ENCODE results near the gene VEGFB. TPM values are rescaled to one million over a fixed set of nuclear protein-coding genes. Genes with fewer than 3 reads are reported as not detected.

The VEGFB gene
- total and polyA plus RNA-seq, 2 of the 8 experiments (the other 6 are each of a cell fraction or from before 2014, with no cell fraction given): 9.3 to 49.6 TPM

GRCh38 chr11:64192434-64192833, 42.0 kb upstream of the VEGFB start:
- Histone ChIP-seq H3K79me1 (ENCODE audit: low read depth, low read length) (peaks cover 11% of the 10 kb centered on the region), H2BK120ac (replicated peaks; ENCODE audit: low read depth, low read length) (no peak overlapping the region), H3K23ac (ENCODE audit: insufficient read length) (no peak overlapping the region), H4K20me1 (replicated peaks in 1 of 2; ENCODE audit: control insufficient read depth in 1 of 2, insufficient read depth in 2 of 2, low read length in 2 of 2) (peaks cover 18 to 28% of the 10 kb centered on the region in 2 experiments), H3K4me2 (ENCODE audit: insufficient read depth in 1 of 2, low read depth in 2 of 2, low read length in 2 of 2) (no peak overlapping the region), H4K91ac (replicated peaks; ENCODE audit: insufficient read length, low read length) (no peak overlapping the region), H3K4ac (replicated peaks; ENCODE audit: insufficient read length, low read depth, low read length) (no peak overlapping the region), H2AK5ac (ENCODE audit: low read depth, low read length) (no peak overlapping the region), H2AFZ (ENCODE audit: low read length) (no peak overlapping the region), H3K18ac (ENCODE audit: extremely low read depth, low read length) (no peak overlapping the region), H3K79me2 (ENCODE audit: control insufficient read depth in 1 of 2, insufficient read depth in 2 of 2, low read length in 2 of 2) (peaks cover 12 to 15% of the 10 kb centered on the region in 2 experiments), H4K8ac (ENCODE audit: extremely low read depth, insufficient read depth, low read length) (no peak overlapping the region), H2BK15ac (ENCODE audit: low read length) (no peak overlapping the region), H3K4me1 (replicated peaks in 1 of 4; ENCODE audit: control insufficient read depth in 3 of 4, insufficient read depth in 4 of 4, low read length in 3 of 4) (peaks cover 0 to 2% (median 0%) of the 10 kb centered on the region in 4 experiments; a peak in 1 of 7 replicates), H4K5ac (ENCODE audit: insufficient read length, low read depth, low read length) (no peak overlapping the region), H3K27me3 (replicated peaks in 1 of 4; ENCODE audit: control insufficient read depth in 3 of 4, extremely low read depth in 1 of 4, insufficient read depth in 3 of 4, low read length in 3 of 4) (no peaks in the 10 kb centered on the region), H2BK12ac (ENCODE audit: low read depth, low read length) (no peak overlapping the region), H3K36me3 (ENCODE audit: control insufficient read depth in 2 of 4, insufficient read depth in 4 of 4, low read length in 3 of 4) (peaks cover 32 to 61% (median 50%) of the 10 kb centered on the region in 4 experiments), H3K56ac (replicated peaks; ENCODE audit: insufficient read length, low read depth, low read length) (no peak overlapping the region), H2BK20ac (ENCODE audit: low read length) (no peak overlapping the region), H3K23me2 (ENCODE audit: low read depth, low read length) (no peaks in the 10 kb centered on the region), H3K14ac (ENCODE audit: insufficient read length) (no peak overlapping the region), H3K27ac (ENCODE audit: low read depth, low read length) (no peak overlapping the region), H3K4me3 (ENCODE audit: extremely low read depth in 1 of 4, insufficient read depth in 2 of 4, low read depth in 3 of 4, low read length in 4 of 4) (no peak overlapping the region), H2BK5ac (ENCODE audit: low read depth, low read length) (no peak overlapping the region), H3K9ac (replicated peaks in 1 of 4; ENCODE audit: extremely low read depth in 1 of 4, low read depth in 3 of 4, low read length in 3 of 4) (no peak overlapping the region), H3K9me3 (ENCODE audit: insufficient read depth in 2 of 2, low read depth in 1 of 2, low read length in 1 of 2) (no peaks in the 10 kb centered on the region)
- FAIRE-seq (no peak), DNase-seq (ENCODE audit: low read depth in 1 of 2, low spot score in 2 of 2) (no peak)
- ChIA-PET POLR2A (ENCODE audit: partially characterized antibody) (interaction anchor here (0.6 to 12.4 kb wide), 5 partner anchors 14 to 112 kb away, joined by 3 to 186 read pairs (median 4); partner anchors contain the start of genes ESRRA and FERMT3), CTCF (ENCODE audit: partially characterized antibody) (interaction anchor here (1.4 to 4.0 kb wide), 3 partner anchors 13 to 51 kb away, joined by 3 to 30 read pairs (median 5); partner anchors contain the start of gene FERMT3)
- 94% methylated on average over 5 of the region's 5 CpGs; no CpG with 5 or more reads in 1 of the 2 experiments for WGBS, 2 experiments (ENCODE audit: extremely low coverage in 1 of 2, insufficient coverage in 1 of 2, insufficient read length in 1 of 2, insufficient replicate concordance in 2 of 2, low coverage in 1 of 2, low lambda C conversion rate in 2 of 2, missing lambda C conversion rate in 1 of 2)
- TF ChIP-seq MAFK (IDR thresholded peaks at IDR 0.05; ENCODE audit: low read depth, low read length): no peak
- TF ChIP-seq CHD1 (IDR thresholded peaks at IDR 0.05; ENCODE audit: low read depth, low read length): no peak
- no peak for TF ChIP-seq RXRA (IDR thresholded peaks at IDR 0.05; ENCODE audit: insufficient read depth, low read depth, low read length)
- TF ChIP-seq SUZ12 (IDR thresholded peaks at IDR 0.05; ENCODE audit: low read length): no peak
- no peak for TF ChIP-seq KDM5A (IDR thresholded peaks at IDR 0.05; ENCODE audit: low read length)
- no peak for TF ChIP-seq BACH1 (IDR thresholded peaks at IDR 0.05; ENCODE audit: low read length)
- TF ChIP-seq POU5F1 (IDR thresholded peaks at IDR 0.05; ENCODE audit: low read depth, low read length): no peak

Data from H1 (cell line).